ENCODE measurements around the gene BICD2.
A peak's percentile ranks its signal among the peaks of the same experiment; 100 is the strongest.

The BICD2 gene

DNA sequence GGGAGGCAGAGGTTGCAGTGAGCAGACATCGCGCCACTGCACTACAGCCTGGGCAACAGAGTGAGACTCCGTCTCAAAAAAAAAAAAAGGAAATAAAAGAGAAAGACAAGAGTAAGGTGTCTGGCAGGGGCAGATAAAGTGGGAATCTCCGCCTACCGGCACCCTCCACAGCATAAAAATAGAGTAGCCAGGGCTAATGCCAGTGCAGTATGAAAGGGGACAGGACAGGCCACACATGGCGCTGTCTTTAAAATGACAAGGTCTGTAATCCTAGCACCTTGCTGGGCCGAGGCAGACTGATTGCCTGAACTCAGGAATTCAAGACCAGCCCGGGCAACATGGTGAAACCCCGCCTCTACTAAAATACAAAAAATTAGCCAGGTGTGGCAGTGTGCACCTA is 7.8 kb downstream of the BICD2 start:
- Histone ChIP-seq H3K36me3 (ENCODE audit: low read length) (no peaks in the 10 kb centered on the region), H3K4me3 (ENCODE audit: insufficient read depth, low read length, poor library complexity, severe bottlenecking) (no peak overlapping the region), H3K79me2 (ENCODE audit: insufficient read depth, low read length) (peaks cover 82% of the 10 kb centered on the region), H2AFZ (ENCODE audit: low read depth, low read length, severe bottlenecking) (no peak overlapping the region), H4K20me1 (ENCODE audit: low read depth, low read length) (peaks cover 20% of the 10 kb centered on the region; the same call in 1 of the 2 replicates), H3K9me2 (replicated peaks; ENCODE audit: insufficient read depth, low read length) (no peaks in the 10 kb centered on the region), H3K27ac (ENCODE audit: low read depth, low read length) (peak overlapping the region; percentile 83), H3K4me2 (ENCODE audit: low read depth, low read length, poor library complexity, severe bottlenecking) (peak overlapping the region; percentile 62), H3F3A (ENCODE audit: insufficient read depth) (peaks cover 15% of the 10 kb centered on the region), H3K27me3 (ENCODE audit: low read length) (no peaks in the 10 kb centered on the region), H3K9me3 (ENCODE audit: insufficient read depth, low read length) (no peaks in the 10 kb centered on the region), H3K9ac (ENCODE audit: low read length) (peak overlapping the region; percentile 27; the same call in 1 of the 2 replicates)
- TF ChIP-seq EZH2phosphoT487 (conservative IDR thresholded peaks at IDR 0.05; ENCODE audit: low read length) = no peak

- Histone ChIP-seq H3K9me2 (replicated peaks; ENCODE audit: insufficient read depth, low read length) (no peaks in the 10 kb centered on the region), H3K79me2 (ENCODE audit: insufficient read depth, low read length) (peaks cover 79% of the 10 kb centered on the region), H3K4me3 (ENCODE audit: insufficient read depth, low read length, poor library complexity, severe bottlenecking) (no peak overlapping the region), H3K9ac (ENCODE audit: low read length) (no peak overlapping the region), H4K20me1 (ENCODE audit: low read depth, low read length) (peaks cover 25% of the 10 kb centered on the region), H3K27me3 (ENCODE audit: low read length) (no peaks in the 10 kb centered on the region), H3K4me2 (ENCODE audit: low read depth, low read length, poor library complexity, severe bottlenecking) (no peak overlapping the region), H2AFZ (ENCODE audit: low read depth, low read length, severe bottlenecking) (no peak overlapping the region), H3K9me3 (ENCODE audit: insufficient read depth, low read length) (no peaks in the 10 kb centered on the region), H3K36me3 (ENCODE audit: low read length) (no peaks in the 10 kb centered on the region), H3F3A (ENCODE audit: insufficient read depth) (peaks cover 13% of the 10 kb centered on the region), H3K27ac (ENCODE audit: low read depth, low read length) (no peak overlapping the region)
- TF ChIP-seq, protein P1, sequence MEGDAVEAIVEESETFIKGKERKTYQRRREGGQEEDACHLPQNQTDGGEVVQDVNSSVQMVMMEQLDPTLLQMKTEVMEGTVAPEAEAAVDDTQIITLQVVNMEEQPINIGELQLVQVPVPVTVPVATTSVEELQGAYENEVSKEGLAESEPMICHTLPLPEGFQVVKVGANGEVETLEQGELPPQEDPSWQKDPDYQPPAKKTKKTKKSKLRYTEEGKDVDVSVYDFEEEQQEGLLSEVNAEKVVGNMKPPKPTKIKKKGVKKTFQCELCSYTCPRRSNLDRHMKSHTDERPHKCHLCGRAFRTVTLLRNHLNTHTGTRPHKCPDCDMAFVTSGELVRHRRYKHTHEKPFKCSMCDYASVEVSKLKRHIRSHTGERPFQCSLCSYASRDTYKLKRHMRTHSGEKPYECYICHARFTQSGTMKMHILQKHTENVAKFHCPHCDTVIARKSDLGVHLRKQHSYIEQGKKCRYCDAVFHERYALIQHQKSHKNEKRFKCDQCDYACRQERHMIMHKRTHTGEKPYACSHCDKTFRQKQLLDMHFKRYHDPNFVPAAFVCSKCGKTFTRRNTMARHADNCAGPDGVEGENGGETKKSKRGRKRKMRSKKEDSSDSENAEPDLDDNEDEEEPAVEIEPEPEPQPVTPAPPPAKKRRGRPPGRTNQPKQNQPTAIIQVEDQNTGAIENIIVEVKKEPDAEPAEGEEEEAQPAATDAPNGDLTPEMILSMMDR (IDR thresholded peaks at IDR 0.05; ENCODE audit: insufficient read depth, low read length, poor library complexity, severe bottlenecking) = no peak
- no peak for TF ChIP-seq EZH2phosphoT487 (conservative IDR thresholded peaks at IDR 0.05; ENCODE audit: low read length)
These were observed 10.4 kb downstream of the BICD2 start for GRCh38 chr9:92754091-92754745.

GRCh38 chr9:92752812-92753404 is 11.7 kb downstream of the BICD2 start:
- H3K79me2 ChIP-seq (ENCODE audit: insufficient read depth, low read length) = peaks cover 84% of the 10 kb centered on the region
- peaks cover 9% of the 10 kb centered on the region for H3F3A ChIP-seq (ENCODE audit: insufficient read depth)
- TF ChIP-seq, protein P1 (IDR thresholded peaks at IDR 0.05; ENCODE audit: insufficient read depth, low read length, poor library complexity, severe bottlenecking) = no peak
- no peak for TF ChIP-seq EZH2phosphoT487 (conservative IDR thresholded peaks at IDR 0.05; ENCODE audit: low read length)
- no peak overlapping the region for H3K4me3 ChIP-seq (ENCODE audit: insufficient read depth, low read length, poor library complexity, severe bottlenecking)
- H3K4me2 ChIP-seq (ENCODE audit: low read depth, low read length, poor library complexity, severe bottlenecking) = no peak overlapping the region
- H3K9me2 ChIP-seq (replicated peaks; ENCODE audit: insufficient read depth, low read length) = no peaks in the 10 kb centered on the region
- H3K36me3 ChIP-seq (ENCODE audit: low read length) = no peaks in the 10 kb centered on the region
- no peak overlapping the region for H3K9ac ChIP-seq (ENCODE audit: low read length)
- H2AFZ ChIP-seq (ENCODE audit: low read depth, low read length, severe bottlenecking) = no peak overlapping the region
- H3K9me3 ChIP-seq (ENCODE audit: insufficient read depth, low read length) = no peaks in the 10 kb centered on the region
- peaks cover 25% of the 10 kb centered on the region for H4K20me1 ChIP-seq (ENCODE audit: low read depth, low read length)
- no peaks in the 10 kb centered on the region for H3K27me3 ChIP-seq (ENCODE audit: low read length)
- no peak overlapping the region for H3K27ac ChIP-seq (ENCODE audit: low read depth, low read length)

GRCh38 chr9:92749934-92750315 is 14.7 kb downstream of the BICD2 start:
- Histone ChIP-seq H4K20me1 (ENCODE audit: low read depth, low read length) (peaks cover 25% of the 10 kb centered on the region), H3K4me3 (ENCODE audit: insufficient read depth, low read length, poor library complexity, severe bottlenecking) (no peak overlapping the region), H3K9ac (ENCODE audit: low read length) (no peak overlapping the region)

More at GRCh38 chr9:92749934-92750315, 14.7 kb downstream of the BICD2 start:
- Histone ChIP-seq H3F3A (ENCODE audit: insufficient read depth) (no peaks in the 10 kb centered on the region), H3K9me3 (ENCODE audit: insufficient read depth, low read length) (no peaks in the 10 kb centered on the region), H3K27me3 (ENCODE audit: low read length) (no peaks in the 10 kb centered on the region), H2AFZ (ENCODE audit: low read depth, low read length, severe bottlenecking) (no peak overlapping the region), H3K36me3 (ENCODE audit: low read length) (no peaks in the 10 kb centered on the region), H3K9me2 (replicated peaks; ENCODE audit: insufficient read depth, low read length) (no peaks in the 10 kb centered on the region), H3K27ac (ENCODE audit: low read depth, low read length) (no peak overlapping the region), H3K4me2 (ENCODE audit: low read depth, low read length, poor library complexity, severe bottlenecking) (no peak overlapping the region), H3K79me2 (ENCODE audit: insufficient read depth, low read length) (peaks cover 90% of the 10 kb centered on the region)
- TF ChIP-seq EZH2phosphoT487 (conservative IDR thresholded peaks at IDR 0.05; ENCODE audit: low read length) = no peak
- TF ChIP-seq, protein P1 (IDR thresholded peaks at IDR 0.05; ENCODE audit: insufficient read depth, low read length, poor library complexity, severe bottlenecking) = no peak
